ENCODE results near the gene PRSS27. TPM values are rescaled to one million over a fixed set of nuclear protein-coding genes. Genes with fewer than 3 reads are reported as not detected.

PRSS27 gene
- total RNA-seq, 3 donors from 2014 or later: 1.1 to 2.2 (median 1.4) TPM

GRCh38 chr16:2706085-2706484, 13.9 kb downstream of the PRSS27 start:
- no peaks in the 10 kb centered on the region for H3K9me3 ChIP-seq
- DNase-seq: no peak
- ATAC-seq: no peak
- no peak for TF ChIP-seq CTCF (IDR thresholded peaks at IDR 0.05)
- no peak overlapping the region for H3K4me3 ChIP-seq
- intact Hi-C loops (cut with DNase I, micrococcal nuclease): no loop called here
- no peaks in the 10 kb centered on the region for H3K4me1 ChIP-seq (ENCODE audit: low read depth)
- no peaks in the 10 kb centered on the region for H3K36me3 ChIP-seq (ENCODE audit: low read depth)

DNA sequence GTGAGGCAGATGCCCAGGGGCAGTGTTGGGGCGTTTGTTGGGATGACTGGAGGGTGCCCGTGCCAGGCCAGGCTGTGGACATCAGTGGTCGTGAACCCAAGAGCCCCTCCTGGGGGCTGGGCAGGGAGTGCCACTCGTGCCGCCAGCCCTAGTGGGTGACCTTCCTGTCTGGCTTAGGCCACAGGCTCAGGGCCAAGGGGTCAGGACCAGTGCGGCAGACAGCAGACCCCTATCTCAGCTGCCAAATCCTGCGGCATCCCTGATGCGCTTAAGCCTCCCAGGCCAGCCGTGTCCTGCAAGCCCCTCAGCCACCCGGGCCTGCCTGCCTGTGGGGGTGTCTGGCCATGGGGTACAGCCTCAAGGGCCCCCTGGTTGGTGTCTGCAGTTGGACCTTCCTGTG, 14.7 kb downstream of the PRSS27 start:
- no peak for TF ChIP-seq CTCF (IDR thresholded peaks at IDR 0.05)
- no peaks in the 10 kb centered on the region for H3K36me3 ChIP-seq (ENCODE audit: low read depth)
- ATAC-seq (no peak), DNase-seq (no peak)
- H3K4me3 ChIP-seq: no peak overlapping the region
- no peaks in the 10 kb centered on the region for H3K9me3 ChIP-seq
- no peaks in the 10 kb centered on the region for H3K4me1 ChIP-seq (ENCODE audit: low read depth)
- intact Hi-C loops (cut with DNase I, micrococcal nuclease): no loop called here

GRCh38 chr16:2704983-2705275, 15.1 kb downstream of the PRSS27 start:
- Histone ChIP-seq H3K9me3 (no peaks in the 10 kb centered on the region), H3K36me3 (ENCODE audit: low read depth) (no peaks in the 10 kb centered on the region), H3K4me1 (ENCODE audit: low read depth) (no peaks in the 10 kb centered on the region), H3K4me3 (no peak overlapping the region)
- DNase-seq (no peak), ATAC-seq (no peak)
- intact Hi-C loops (cut with DNase I, micrococcal nuclease): no loop called here
- no peak for TF ChIP-seq CTCF (IDR thresholded peaks at IDR 0.05)

GRCh38 chr16:2704166-2704982, 15.7 kb downstream of the PRSS27 start:
- no peak for ATAC-seq
- Histone ChIP-seq H3K4me1 (ENCODE audit: low read depth) (no peaks in the 10 kb centered on the region), H3K4me3 (no peak overlapping the region), H3K9me3 (no peaks in the 10 kb centered on the region), H3K36me3 (ENCODE audit: low read depth) (peaks cover 3% of the 10 kb centered on the region)
- no peak for DNase-seq
- TF ChIP-seq CTCF (IDR thresholded peaks at IDR 0.05): no peak
- intact Hi-C loops (cut with DNase I, micrococcal nuclease): no loop called here

DNA sequence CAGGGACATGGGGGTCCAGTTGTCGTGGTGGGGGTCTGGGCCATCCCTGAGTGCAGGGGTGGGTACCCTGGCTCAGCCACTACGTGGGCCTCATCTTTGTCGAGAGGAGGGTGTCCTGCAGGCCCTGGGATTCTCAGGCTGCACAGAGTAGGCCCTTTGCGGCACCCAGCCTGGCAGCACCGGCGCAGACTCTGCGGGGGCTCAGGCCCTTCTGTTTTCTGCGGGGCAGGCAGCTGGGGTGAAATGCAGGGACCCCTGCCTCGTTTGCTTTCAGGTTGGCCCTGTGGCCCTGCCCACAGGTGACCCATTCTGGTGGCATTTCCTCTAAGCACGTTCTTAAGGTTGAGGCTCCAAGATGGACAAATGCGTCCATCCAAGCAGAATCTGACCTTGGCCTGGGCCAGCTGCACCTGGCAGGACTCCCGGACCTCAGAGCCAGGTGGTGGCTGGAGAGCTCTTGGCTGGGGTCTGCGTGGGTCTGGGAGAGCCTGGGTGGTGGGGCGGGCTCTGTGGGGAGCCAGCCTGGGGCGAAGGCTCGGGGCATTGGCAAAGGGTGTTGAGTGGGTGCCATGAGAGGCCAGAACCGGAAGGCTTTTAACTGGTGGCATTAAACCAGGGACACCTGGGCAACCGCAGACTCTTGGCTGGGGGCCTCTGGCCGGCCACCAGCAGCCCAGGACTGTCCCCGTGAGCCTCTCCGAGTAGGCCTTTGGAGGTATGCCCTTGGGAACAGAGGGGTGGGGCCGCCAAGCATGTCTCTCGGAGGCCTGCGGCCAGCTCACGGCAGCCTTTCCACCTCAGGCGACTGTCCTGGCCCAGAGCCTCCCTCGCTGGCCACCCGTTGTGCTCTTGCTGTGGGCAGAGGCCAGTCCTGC, 16.9 kb downstream of the PRSS27 start:
- Histone ChIP-seq H3K36me3 (ENCODE audit: low read depth) (peaks cover 3% of the 10 kb centered on the region), H3K4me1 (ENCODE audit: low read depth) (no peaks in the 10 kb centered on the region)
- no peak for ATAC-seq

More for the DNA sequence above, 16.9 kb downstream of the PRSS27 start:
- no peaks in the 10 kb centered on the region for H3K9me3 ChIP-seq
- intact Hi-C loops (cut with DNase I, micrococcal nuclease): no loop called here
- DNase-seq: no peak
- no peak for TF ChIP-seq CTCF (IDR thresholded peaks at IDR 0.05)
- H3K4me3 ChIP-seq: no peak overlapping the region
